Right ventricle myocardium superior (tissue), 1 donor: ENCODE results near the gene GDPD5. TPM values are rescaled to one million over a fixed set of nuclear protein-coding genes. Genes with fewer than 3 reads are reported as not detected.
"Not testable (repeated sequence)": the region's sequence is repeated elsewhere in the genome, so short reads cannot be mapped to it uniquely, and the experiment has no call there.

Experiments
- ATAC-seq: fragments of 200-7000 bp; cut with Tn5 transposase; one replicate; pipeline ENCODE4 v1.9.1; 2020; ENCODE audit warnings: mild to moderate bottlenecking; ENCODE audit not compliant: poor library complexity
- DNase-seq: peaks from one replicate; pipeline ENCODE4 v3.0.0-alpha.2; 2020
- intact Hi-C: fragments of 100-400 bp; cut with DNase I; formaldehyde crosslinking; loops from one replicate; pipeline ENCODE4 v1.11.2; 2022
- total RNA-seq: library from RNA; stranded (reverse); fragmentation: NEBNext Ultra II Directional; extraction: Animal tissue kit (Norgen Biotek cat#: 25700); gene quantifications from one replicate; pipeline ENCODE4 v1.2.1, GENCODE V29; 2021
- donor health status: DM: no; HTN: yes; CAD: no; lungs with severe emphysema.

GDPD5 gene
- total RNA-seq, 1 donor from 2014 or later: 6.5 TPM

GRCh38 chr11:75428281-75428724 is 97.4 kb downstream of the GDPD5 start:
- intact Hi-C loops: no loop called here
- peak; percentile 97 for DNase-seq
- peak; percentile 95 for ATAC-seq

GRCh38 chr11:75427181-75427580 is 98.6 kb downstream of the GDPD5 start:
- no peak for ATAC-seq
- intact Hi-C loops: no loop called here
- no peak for DNase-seq

GRCh38 chr11:75426720-75427086 is 99.0 kb downstream of the GDPD5 start:
- intact Hi-C loops: no loop called here
- no peak for ATAC-seq
- no peak for DNase-seq

- intact Hi-C loops: no loop called here
- DNase-seq (no peak), ATAC-seq (no peak)
Observed at GRCh38 chr11:75425422-75425821, 100.3 kb downstream of the GDPD5 start.

- ATAC-seq (no peak), DNase-seq (no peak)
- intact Hi-C loops: no loop called here
Observed at GRCh38 chr11:75424396-75424795, 101.3 kb downstream of the GDPD5 start.

GRCh38 chr11:75423721-75424120 is 102.0 kb downstream of the GDPD5 start:
- intact Hi-C loops: no loop called here
- ATAC-seq: no peak
- no peak for DNase-seq

GRCh38 chr11:75422248-75423231 is 103.2 kb downstream of the GDPD5 start:
- DNase-seq (no peak), ATAC-seq (no peak)
- intact Hi-C loops: no loop called here

GRCh38 chr11:75421902-75422247 is 103.9 kb downstream of the GDPD5 start:
- intact Hi-C loops: no loop called here
- DNase-seq: no peak
- no peak for ATAC-seq

- no peak for ATAC-seq
- intact Hi-C loops: no loop called here
- no peak for DNase-seq
Observed at GRCh38 chr11:75421035-75421602, 104.6 kb downstream of the GDPD5 start.

- no peak for DNase-seq
- ATAC-seq: no peak
- intact Hi-C loops: no loop called here
Observed at GRCh38 chr11:75420224-75421034, 105.3 kb downstream of the GDPD5 start.

- intact Hi-C loops: no loop called here
- ATAC-seq: no peak
- DNase-seq: no peak
Observed at GRCh38 chr11:75413864-75414263, 111.9 kb downstream of the GDPD5 start.

- intact Hi-C loops, DNase-seq, ATAC-seq: not testable (repeated sequence)
Observed at GRCh38 chr11:75413146-75413545, 112.6 kb downstream of the GDPD5 start.

GRCh38 chr11:75409971-75410370 is 115.8 kb downstream of the GDPD5 start:
- ATAC-seq, DNase-seq, intact Hi-C loops: not testable (repeated sequence)

- no peak for DNase-seq
- no peak for ATAC-seq
- intact Hi-C loops: no loop called here
Observed at GRCh38 chr11:75408957-75409219, 116.9 kb downstream of the GDPD5 start.

GRCh38 chr11:75406338-75406777 is 119.4 kb downstream of the GDPD5 start:
- no peak for ATAC-seq

GRCh38 chr11:75403983-75404658 is 121.6 kb downstream of the GDPD5 start:
- intact Hi-C loops: no loop called here
- DNase-seq: no peak
- ATAC-seq: no peak

More at GRCh38 chr11:75406338-75406777, 119.4 kb downstream of the GDPD5 start:
- intact Hi-C loops: no loop called here
- no peak for DNase-seq

- intact Hi-C loops: no loop called here
- ATAC-seq (no peak), DNase-seq (no peak)
Observed at GRCh38 chr11:75403037-75403436, 122.7 kb downstream of the GDPD5 start.

- no peak for DNase-seq
- intact Hi-C loops: no loop called here
- ATAC-seq: no peak
Observed at GRCh38 chr11:75402002-75402773, 123.6 kb downstream of the GDPD5 start.
